Stimulated activated CD4-positive, alpha-beta T cell treated with anti-CD3 and anti-CD28 coated beads, Interleukin-2, amount 100 ng/mL, for 24 hours (primary cell): Measurements from ENCODE around the gene LAMA3.

Experiments
- DNase-seq, 2 donors: peaks; one replicate each; pipeline ENCODE4 v3.0.0-alpha.2; 2020

The LAMA3 gene

GRCh38 chr18:23779696-23780303 is 90.5 kb downstream of the LAMA3 start:
- no peak for DNase-seq

- DNase-seq = no peak
These were observed 95.6 kb downstream of the LAMA3 start for GRCh38 chr18:23784832-23785245.

- no peak for DNase-seq
These were observed 103.8 kb downstream of the LAMA3 start for GRCh38 chr18:23793051-23793450.

- no peak for DNase-seq
These were observed 105.0 kb downstream of the LAMA3 start for GRCh38 chr18:23793985-23794867.

- no peak for DNase-seq
These were observed 109.0 kb downstream of the LAMA3 start for GRCh38 chr18:23798249-23798648.

- no peak for DNase-seq
These were observed 109.6 kb downstream of the LAMA3 start for GRCh38 chr18:23798824-23799223.

- DNase-seq = no peak
These were observed 110.3 kb downstream of the LAMA3 start for GRCh38 chr18:23799540-23799939.

GRCh38 chr18:23800902-23801301 is 111.6 kb downstream of the LAMA3 start:
- DNase-seq = no peak

GRCh38 chr18:23802817-23803216 is 113.6 kb downstream of the LAMA3 start:
- DNase-seq = no peak

- no peak for DNase-seq
These were observed 114.5 kb downstream of the LAMA3 start for GRCh38 chr18:23803755-23804154.

GRCh38 chr18:23805898-23806297 is 116.6 kb downstream of the LAMA3 start:
- no peak for DNase-seq

GRCh38 chr18:23809415-23809814 is 120.2 kb downstream of the LAMA3 start:
- no peak for DNase-seq

- DNase-seq = peak in 1 of 2 donors; percentile 18
These were observed 121.1 kb downstream of the LAMA3 start for GRCh38 chr18:23810396-23810795.

- DNase-seq = no peak
These were observed 121.9 kb downstream of the LAMA3 start for GRCh38 chr18:23811176-23811575.

GRCh38 chr18:23812546-23813440 is 123.5 kb downstream of the LAMA3 start:
- DNase-seq = no peak

- no peak for DNase-seq
These were observed 125.8 kb downstream of the LAMA3 start for GRCh38 chr18:23814991-23815614.

GRCh38 chr18:23816021-23816420 is 126.8 kb downstream of the LAMA3 start:
- no peak for DNase-seq

GRCh38 chr18:23816740-23817139 is 127.5 kb downstream of the LAMA3 start:
- DNase-seq = no peak

- DNase-seq = no peak
These were observed 129.7 kb downstream of the LAMA3 start for GRCh38 chr18:23819001-23819400.

GRCh38 chr18:23822590-23823385 is 133.5 kb downstream of the LAMA3 start:
- no peak for DNase-seq

GRCh38 chr18:23824240-23824639 is 135.0 kb downstream of the LAMA3 start:
- DNase-seq = no peak

- DNase-seq = no peak
These were observed 135.4 kb downstream of the LAMA3 start for GRCh38 chr18:23824669-23825068.
